ENCODE measurements around the gene CD101. TPM values are rescaled to one million over a fixed set of nuclear protein-coding genes. Genes with fewer than 3 reads are reported as not detected.

Gene CD101
- total RNA-seq, 1 experiment from 2014 or later = 1.2 TPM

DNA sequence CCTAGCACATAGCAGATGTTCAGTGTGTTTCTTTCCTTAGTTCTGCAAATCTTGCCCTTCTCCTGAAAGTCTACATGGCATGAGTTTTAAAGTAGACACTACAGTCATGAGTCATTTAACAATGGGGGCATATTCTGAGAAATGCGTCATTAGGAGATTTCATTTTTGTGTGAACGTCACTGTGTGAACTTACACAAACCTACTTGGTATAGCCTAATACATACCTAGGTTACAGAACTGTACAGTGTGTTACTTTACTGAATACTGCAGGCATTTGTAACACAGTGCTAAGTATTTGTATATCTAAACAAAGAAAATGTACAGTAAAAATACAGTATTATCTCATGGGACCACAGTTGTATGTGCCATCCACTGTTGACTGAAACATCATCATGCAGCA, 68.6 kb downstream of the CD101 start:
- no peak for DNase-seq (ENCODE audit: low spot score)
- in situ Hi-C loops (cut with HindIII; ENCODE audit: low sequenced_read_pairs) = no loop called here

DNA sequence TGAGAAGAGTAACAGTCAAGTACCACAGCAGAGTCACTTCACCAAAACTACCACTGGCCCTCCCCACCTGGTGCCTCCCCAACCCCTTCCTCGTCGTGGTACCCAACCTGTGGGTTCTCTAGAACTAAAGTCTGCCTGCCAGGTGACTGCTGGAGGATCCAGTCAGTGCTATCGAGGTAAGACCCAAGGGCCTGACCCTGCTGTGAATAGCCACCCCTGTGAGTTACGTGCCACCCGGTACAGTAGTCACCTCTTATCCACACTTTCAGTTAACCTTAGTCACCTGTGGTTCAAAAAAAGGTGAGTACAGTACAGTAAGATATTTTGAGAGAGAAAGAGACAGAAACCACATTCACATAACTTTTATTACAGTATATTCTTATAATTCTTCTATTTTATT, 75.1 kb downstream of the CD101 start:
- in situ Hi-C loops (cut with HindIII; ENCODE audit: low sequenced_read_pairs) = no loop called here
- no peak for DNase-seq (ENCODE audit: low spot score)

DNA sequence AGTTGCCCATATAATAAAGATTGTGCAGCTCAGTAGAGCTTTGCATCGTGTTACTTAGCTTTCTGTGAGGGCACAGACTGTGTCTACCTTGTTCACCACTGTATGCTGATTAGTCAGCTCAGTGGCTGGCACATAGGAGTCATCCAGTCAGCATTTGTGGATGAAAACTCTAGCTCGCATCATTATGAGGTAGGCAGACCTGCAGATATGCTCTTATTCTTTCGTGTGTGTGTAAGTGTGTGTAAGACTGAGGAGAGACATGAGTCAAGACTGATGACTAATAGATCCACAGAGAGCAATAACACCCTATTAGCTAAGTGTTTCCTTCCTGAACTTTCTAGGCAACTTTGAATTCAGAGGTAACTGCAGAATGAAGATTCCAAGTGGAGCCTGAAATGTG, 75.7 kb downstream of the CD101 start:
- in situ Hi-C loops (cut with HindIII; ENCODE audit: low sequenced_read_pairs) = no loop called here
- DNase-seq (ENCODE audit: low spot score) = no peak

DNA sequence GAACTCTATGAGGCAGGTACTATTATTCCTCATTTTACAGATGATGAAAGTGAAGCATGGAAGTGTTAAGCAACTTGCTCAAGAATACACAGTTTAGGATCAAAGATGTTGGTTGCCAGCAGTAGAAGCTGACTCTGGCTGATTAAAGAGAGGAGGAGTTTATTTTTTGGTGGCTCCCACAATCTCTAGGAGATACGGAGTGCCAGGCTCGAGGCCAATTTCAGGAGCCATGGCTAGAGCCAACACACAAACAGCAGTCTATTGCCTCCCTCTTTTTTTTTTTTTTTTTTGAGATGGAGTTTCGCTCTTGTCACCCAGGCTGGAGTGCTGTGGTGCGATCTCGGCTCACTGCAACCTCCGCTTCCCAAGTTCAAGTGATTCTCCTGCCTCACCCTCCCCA, 78.2 kb downstream of the CD101 start:
- no peak for DNase-seq (ENCODE audit: low spot score)
- in situ Hi-C loops (cut with HindIII; ENCODE audit: low sequenced_read_pairs) = no loop called here

DNA sequence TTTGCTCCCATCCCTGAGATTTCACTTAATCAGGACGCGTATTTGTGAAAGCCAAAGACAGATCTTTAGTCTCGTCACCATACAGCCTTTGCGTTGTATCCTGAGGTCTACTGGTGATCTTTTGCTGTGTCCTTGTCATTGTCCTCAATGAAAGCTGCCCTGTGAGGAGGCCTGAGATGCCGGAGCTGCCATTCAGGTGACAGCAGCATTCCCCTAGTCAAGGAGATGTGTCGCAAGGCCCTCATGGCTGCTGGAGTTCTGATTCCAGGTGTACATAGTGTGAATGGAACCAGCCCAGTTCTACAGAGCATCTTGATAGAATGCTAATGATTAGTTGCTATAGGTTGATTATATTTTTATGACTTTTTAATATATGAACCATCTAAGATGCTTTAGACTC, 82.7 kb downstream of the CD101 start:
- in situ Hi-C loops (cut with HindIII; ENCODE audit: low sequenced_read_pairs) = no loop called here
- no peak for DNase-seq (ENCODE audit: low spot score)

Other genes with a start within 250 kb of the CD101 start
- gene CD2, start 247.3 kb upstream of the CD101 start, total RNA-seq (2014; rRNA removed; shearing (Covaris generic)) = not detected in 2 replicates
- gene PTGFRN, start 91.8 kb upstream of the CD101 start, total RNA-seq (2014; rRNA removed; shearing (Covaris generic)) = 50.5 and 81.0 TPM in 2 replicates
- 19.5 and 29.0 TPM in 2 replicates for gene TTF2, start 58.6 kb downstream of the CD101 start, total RNA-seq (2014; rRNA removed; shearing (Covaris generic))
- 5.2 and 6.0 TPM in 2 replicates for gene TRIM45, start 120.0 kb downstream of the CD101 start, total RNA-seq (2014; rRNA removed; shearing (Covaris generic))
- not detected in 2 replicates for gene VTCN1, start 209.2 kb downstream of the CD101 start, total RNA-seq (2014; rRNA removed; shearing (Covaris generic))